NCI-H2227 treated with DMSO at 0.1 percent for 48 hours (cell line): Measurements from ENCODE around the gene ZNF462.
A peak's percentile ranks its signal among the peaks of the same experiment; 100 is the strongest.

ENCODE experiments used
- DNase-seq: peaks from one replicate; lab custom pipeline; 2025; lab: John Stamatoyannopoulos, UW

The ZNF462 gene

DNA sequence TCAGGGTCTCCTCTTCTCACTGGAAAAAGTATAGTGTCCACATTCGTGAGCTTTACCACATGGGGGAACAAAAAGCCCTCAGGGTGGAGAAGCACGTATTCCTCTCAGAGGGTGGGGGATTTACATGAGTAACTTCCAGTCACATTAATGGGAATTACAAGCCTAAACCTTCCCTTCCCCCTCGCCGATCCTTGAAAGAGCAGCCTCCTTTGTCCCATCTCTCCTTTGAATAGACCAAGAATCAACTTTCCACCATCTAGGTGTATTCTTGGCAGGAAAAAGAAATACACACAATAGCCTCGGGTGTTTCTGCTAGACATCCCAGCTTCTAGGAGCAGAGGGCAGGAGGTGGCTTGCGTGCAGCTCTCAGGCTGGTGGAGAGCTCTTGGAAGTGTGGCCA lies 144.4 kb downstream of the ZNF462 start:
- no peak for DNase-seq

DNA sequence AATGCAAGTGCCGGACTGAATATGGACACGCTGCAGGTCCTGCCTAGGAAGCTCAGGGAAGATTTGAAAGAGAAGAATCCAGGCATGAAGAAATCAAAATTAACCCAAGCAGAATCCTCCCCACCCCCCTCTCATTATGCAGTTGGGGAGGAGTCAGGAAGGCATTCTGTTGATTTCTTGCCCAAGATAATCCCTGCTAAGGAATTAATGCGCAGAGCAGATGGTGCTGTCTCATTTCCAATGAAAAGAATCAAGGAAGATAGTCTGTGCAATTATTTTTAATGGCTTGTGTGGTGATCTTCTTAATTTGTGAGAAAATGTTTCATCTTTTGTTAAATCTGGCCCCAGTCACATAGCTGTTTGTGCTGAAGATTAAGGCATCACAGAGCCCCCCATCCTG lies 145.0 kb downstream of the ZNF462 start:
- no peak for DNase-seq

DNA sequence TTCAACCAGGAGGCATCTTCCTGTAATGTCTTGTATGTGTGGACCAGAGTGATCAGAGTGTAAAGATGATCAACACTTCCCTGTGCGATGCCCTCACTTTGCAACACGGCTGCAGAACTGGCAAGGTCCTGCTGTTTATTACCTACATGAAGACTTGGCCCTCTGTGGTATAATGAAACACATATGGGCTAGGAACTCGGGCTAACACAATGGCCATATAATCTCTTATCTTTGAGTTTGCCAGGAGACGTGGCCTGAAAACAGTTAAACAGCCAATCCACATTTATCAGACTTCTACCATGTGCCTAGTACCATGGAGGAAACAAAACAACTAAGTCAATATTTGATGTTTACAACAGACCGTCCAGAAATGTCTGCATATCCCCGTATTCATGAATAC lies 145.5 kb downstream of the ZNF462 start:
- DNase-seq: no peak

GRCh38 chr9:107016383-107016782 lies 153.4 kb downstream of the ZNF462 start:
- peak; percentile 5 for DNase-seq

DNA sequence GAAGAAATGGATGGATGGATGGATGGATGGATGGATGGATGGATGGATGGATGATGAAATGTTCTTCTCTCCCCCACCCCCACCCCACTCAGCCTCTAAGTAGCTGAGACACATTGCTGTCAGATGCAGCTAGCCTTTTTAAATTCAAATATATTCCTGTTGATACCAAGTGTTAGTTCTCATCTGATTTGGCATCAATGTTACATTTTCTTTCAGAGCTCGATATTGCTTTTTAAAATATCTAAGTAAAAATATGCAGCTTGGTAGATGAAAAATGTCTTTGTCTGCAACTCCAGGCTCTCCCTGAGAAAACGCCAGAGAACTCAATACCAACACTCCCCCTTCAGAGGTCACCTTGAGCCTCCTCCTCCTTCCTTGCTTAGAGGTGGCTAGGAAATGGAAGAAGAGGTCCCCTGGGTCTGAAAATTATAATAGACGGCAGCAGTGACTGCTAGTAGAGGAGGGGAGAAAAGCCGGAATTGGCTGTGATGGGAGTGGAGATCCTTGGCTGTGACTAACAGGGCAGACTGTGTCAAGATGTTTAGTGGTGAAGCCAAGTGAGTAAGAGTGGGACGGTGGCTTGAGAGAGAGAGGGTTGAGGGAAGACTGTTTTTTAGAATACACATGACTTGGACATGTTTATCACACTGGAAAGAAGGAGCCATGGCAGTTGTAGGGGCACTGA lies 156.0 kb downstream of the ZNF462 start:
- no peak for DNase-seq

GRCh38 chr9:107020040-107020530 lies 157.1 kb downstream of the ZNF462 start:
- no peak for DNase-seq

DNA sequence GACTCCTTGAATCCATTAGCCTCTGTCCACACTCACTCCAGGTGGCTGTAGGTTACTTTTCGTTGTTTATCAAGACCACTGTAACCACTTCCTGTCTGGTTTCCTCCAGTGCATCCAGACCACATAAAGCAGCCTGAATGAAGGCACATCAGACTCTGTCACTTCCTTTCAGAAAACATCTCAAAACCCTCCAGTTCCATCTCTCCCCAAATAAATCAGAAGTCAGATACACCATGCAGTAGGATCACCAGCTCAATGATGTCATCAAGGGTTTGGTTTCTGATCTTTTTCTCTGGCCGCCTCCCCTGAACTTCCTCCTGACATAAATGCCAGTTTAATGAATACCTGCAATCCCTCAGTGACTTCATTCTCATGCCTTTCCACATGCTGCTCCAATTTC lies 161.2 kb downstream of the ZNF462 start:
- DNase-seq: no peak

DNA sequence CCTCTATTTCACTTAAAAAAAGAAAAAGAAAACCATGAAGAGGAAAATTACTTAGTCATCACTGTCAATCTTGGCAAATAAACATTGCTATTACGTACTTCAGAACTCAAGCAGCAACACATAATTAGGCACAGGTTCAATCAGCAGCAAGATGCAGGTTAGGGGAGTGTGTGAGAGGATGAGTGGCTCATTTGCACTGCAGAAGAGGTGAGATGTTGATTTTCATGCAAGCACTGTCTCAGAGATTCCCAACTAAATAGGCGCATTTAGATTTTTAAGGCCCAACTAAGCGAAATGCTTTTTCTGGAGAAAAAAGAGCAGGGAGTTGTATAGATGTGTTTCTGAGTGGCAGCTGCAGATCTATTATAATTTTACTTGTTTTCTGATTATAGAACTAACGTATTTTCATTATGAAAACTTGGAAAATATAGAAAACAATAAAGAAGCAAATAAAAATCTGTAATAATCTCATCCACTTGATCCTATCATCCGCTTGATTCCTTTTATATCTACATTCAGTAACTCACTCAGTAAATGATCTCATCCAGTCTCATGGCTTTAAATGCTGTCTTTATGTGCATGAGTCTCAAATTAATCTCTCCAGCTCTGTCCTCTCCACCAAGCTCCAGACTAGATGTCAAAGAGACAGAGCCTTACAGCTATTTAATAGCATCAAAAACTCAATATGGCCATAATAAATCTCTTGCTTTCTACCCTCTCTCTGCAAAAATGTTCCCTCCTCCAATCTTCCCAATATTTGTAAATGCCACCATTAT lies 162.5 kb downstream of the ZNF462 start:
- peak; percentile 4 for DNase-seq

- DNase-seq: no peak
Measured at GRCh38 chr9:107029146-107029545, 166.2 kb downstream of the ZNF462 start.

- DNase-seq: no peak
Measured at GRCh38 chr9:107033966-107034365, 171.0 kb downstream of the ZNF462 start.

- no peak for DNase-seq
Measured at GRCh38 chr9:107034831-107035230, 171.9 kb downstream of the ZNF462 start.

DNA sequence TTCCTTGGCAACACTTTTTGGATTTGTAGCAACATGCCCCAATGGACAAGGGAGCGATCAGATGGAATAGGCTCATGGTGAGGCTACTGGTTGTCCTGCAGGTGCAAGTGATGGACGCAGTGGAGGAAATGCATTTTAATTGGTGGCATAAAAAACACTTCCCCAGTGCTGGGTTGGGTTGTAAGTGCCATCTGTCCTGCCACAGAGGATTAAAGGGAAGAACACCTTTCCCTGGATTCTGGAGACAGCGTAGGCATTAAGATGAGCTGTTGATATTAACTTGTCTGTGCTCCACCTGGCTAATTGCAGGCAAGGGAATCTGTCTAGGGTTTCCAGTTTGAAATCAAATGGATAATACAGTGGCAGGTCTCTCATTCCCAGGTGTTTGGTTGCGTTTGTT lies 173.4 kb downstream of the ZNF462 start:
- no peak for DNase-seq

DNA sequence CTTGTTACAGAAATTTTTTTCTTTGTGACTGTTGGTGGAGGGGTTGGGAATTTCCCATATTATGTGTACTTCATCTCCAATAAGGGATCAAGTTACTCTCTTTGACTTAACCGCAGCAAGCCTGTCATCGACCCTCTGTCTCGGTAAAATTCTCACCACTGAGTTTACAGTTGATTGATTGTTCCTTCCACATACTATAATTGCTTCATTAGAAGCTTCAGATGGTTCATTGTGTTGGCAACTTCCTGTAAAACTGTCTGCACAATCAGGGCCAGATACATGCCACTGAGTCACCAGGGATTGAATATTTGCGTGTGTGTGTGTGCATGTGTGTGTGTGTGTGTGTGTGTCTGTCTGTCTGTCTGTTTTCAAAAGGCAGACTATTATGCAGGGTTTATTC lies 176.6 kb downstream of the ZNF462 start:
- no peak for DNase-seq

GRCh38 chr9:107042606-107043005 lies 179.6 kb downstream of the ZNF462 start:
- no peak for DNase-seq

- no peak for DNase-seq
Measured at GRCh38 chr9:107043886-107044285, 180.9 kb downstream of the ZNF462 start.

DNA sequence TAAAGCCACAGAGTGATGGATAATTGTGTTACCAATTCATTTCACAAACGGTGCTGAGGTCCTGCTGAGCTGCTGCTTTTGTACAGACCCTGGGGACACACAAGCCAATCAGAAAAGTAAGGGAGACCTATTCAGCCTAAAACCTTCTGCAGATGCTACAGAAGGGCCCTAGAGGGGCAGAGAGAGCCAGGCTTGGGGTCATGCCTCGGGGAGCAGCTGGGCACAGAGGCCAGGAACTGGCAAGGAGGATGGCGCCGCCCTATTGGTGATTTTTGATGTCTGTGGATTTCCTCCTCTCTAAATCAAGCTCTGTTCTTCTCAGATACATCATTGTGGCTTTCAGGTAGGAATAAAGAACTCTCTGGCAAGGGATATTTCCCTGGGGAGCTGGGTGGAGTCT lies 181.9 kb downstream of the ZNF462 start:
- no peak for DNase-seq

- DNase-seq: no peak
Measured at GRCh38 chr9:107046692-107047091, 183.7 kb downstream of the ZNF462 start.

DNA sequence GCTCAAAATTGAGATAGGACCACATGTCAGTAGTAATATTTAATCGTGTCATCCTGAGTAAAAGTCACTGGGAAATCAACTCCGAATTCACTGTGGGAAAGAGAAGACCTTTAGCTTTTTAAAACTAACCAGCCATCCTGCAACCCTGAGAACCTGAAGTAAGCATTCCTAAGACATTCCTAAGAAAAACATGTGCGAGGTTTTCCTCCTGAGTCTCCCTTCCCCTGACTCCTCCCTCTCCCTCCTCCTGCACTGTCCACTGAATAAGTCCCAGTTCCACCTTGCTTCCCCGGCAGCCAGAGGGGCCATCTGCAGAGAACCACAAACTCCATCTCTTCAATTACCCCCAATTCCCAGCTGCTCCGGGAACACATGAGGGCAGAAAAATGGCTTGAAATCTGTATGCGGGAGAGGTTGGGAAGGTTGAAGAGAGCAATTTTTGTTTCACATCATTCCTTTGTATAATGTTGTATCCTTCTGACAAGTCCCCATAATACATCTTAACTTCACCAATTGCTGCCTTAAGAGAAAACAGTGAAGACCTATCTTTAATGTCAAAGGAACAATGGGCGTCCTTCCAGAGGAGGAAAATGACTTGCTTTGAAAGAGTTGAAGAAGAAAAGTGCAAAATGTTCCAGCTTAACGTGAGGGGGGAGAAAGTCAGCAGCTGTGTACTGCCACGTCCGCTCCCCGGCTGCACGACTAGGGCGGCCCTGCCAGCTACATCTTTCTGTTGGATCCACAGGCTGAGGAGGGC lies 186.3 kb downstream of the ZNF462 start:
- DNase-seq: peak; percentile 12

DNA sequence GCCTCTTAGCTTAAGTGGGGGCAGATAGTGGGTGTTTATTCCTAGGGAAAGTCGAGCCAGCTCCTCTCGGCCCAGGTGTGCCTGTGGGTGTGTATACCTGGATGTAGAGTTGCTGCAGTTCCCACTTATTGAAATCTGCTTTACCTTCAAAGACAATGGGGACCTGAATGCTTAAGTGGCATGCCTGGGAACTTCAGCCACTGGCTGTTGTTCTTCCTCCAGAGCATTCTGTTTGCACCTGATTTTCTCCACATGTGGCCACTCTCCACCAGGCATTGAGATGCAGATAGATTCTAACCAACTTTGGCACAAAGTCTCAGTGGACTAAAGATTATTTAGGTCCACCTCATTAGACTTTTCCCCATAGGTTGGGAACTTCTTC lies 186.8 kb downstream of the ZNF462 start:
- no peak for DNase-seq

DNA sequence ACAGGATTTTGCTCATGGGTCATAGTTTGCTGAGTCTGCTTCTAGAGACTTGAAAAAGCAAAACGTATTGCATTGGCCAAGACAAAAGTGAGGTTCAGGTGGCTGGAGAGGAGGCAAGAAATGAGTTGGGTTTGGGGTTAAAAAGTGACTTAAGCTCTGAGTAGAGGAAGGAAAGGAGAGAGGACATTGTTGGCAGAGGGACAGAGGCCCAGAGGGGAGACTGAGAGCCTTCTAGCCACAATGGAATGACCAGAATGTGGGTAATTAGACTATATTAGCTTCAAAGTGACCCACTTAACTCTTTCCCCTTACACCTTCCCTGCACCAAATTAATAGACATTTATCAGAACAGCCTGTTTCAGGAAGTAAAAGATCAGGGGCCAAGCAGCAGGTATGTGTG lies 188.4 kb downstream of the ZNF462 start:
- DNase-seq: no peak

- no peak for DNase-seq
Measured at GRCh38 chr9:107054146-107054545, 191.2 kb downstream of the ZNF462 start.

DNA sequence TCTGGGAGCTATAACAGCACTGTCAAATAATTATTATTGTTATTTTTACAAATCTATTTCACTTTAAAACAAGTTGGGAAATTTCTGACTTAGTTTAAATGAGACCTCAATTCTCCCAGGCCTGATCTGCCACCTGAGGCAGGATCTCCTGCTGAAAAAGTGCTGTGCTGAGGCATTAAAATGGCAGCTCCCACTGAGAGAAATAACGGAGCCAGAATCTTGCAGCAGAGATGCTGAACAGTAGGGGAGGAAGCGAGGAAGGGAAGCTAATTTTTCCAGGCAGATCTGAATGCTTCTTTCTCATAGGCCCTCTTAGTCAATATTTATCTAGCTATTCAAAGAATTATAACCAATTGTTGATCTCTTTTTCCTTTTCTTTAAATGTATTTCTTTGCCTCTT lies 196.3 kb downstream of the ZNF462 start:
- DNase-seq: peak; percentile 30

GRCh38 chr9:107060062-107060461 lies 197.1 kb downstream of the ZNF462 start:
- DNase-seq: no peak
